H9 (cell line): ENCODE data around the gene E4F1. TPM values are rescaled to one million over a fixed set of nuclear protein-coding genes. Genes with fewer than 3 reads are reported as not detected.

Experiments used
- DNase-seq: peaks from one replicate; pipeline ENCODE4 v3.0.0-alpha.2; 2017
- H2AFZ ChIP-seq: one replicate; pipeline ENCODE4 v1.6.1; 2013; ENCODE audit warnings: mild to moderate bottlenecking, low read length, control low read depth, moderate library complexity
- H2AK5ac ChIP-seq: 2 replicates; pipeline ENCODE4 v1.6.1; 2013; ENCODE audit warnings: low read length, control low read depth, mixed read lengths; ENCODE audit not compliant: insufficient read length
- H2BK120ac ChIP-seq: one replicate; pipeline ENCODE4 v1.6.1; 2013; ENCODE audit warnings: low read depth, mild to moderate bottlenecking, low read length, control low read depth, inconsistent platforms; ENCODE audit not compliant: poor library complexity, severe bottlenecking
- H2BK12ac ChIP-seq: 2 replicates; pipeline ENCODE4 v1.6.1; 2013; ENCODE audit warnings: low read length, control low read depth, mixed read lengths, low read depth; ENCODE audit not compliant: insufficient read length
- H2BK15ac ChIP-seq: 2 replicates; pipeline ENCODE4 v1.6.1; 2013; ENCODE audit warnings: low read depth, low read length, control low read depth
- H2BK20ac ChIP-seq: one replicate; pipeline ENCODE4 v1.6.1; 2013; ENCODE audit warnings: low read depth, mild to moderate bottlenecking, low read length, control low read depth, inconsistent platforms; ENCODE audit not compliant: poor library complexity, severe bottlenecking
- H2BK5ac ChIP-seq: 2 replicates; pipeline ENCODE4 v1.6.1; 2013; ENCODE audit warnings: low read length, control low read depth, mixed read lengths; ENCODE audit not compliant: insufficient read length
- H3K14ac ChIP-seq: 2 replicates; pipeline ENCODE4 v1.6.1; 2013; ENCODE audit warnings: low read length, control low read depth; ENCODE audit not compliant: insufficient read depth
- H3K18ac ChIP-seq: 2 replicates; pipeline ENCODE4 v1.6.1; 2013; ENCODE audit warnings: low read depth, mild to moderate bottlenecking, mixed read lengths, low read length, control low read depth; ENCODE audit not compliant: insufficient read length
- H3K23ac ChIP-seq: 2 replicates; pipeline ENCODE4 v1.6.1; 2013; ENCODE audit warnings: low read length, control low read depth, mixed read lengths, low read depth; ENCODE audit not compliant: insufficient read length
- H3K23me2 ChIP-seq: 2 replicates; pipeline ENCODE4 v1.6.1; 2013; ENCODE audit warnings: low read depth, mild to moderate bottlenecking, mixed read lengths, low read length, control low read depth; ENCODE audit not compliant: insufficient read length, poor library complexity, severe bottlenecking
- H3K27ac ChIP-seq: 2 replicates; pipeline ENCODE4 v1.5.1; 2013; ENCODE audit warnings: low read length, control low read depth, mixed read lengths, low read depth; ENCODE audit not compliant: insufficient read length
- H3K27me3 ChIP-seq: 2 replicates; pipeline ENCODE4 v1.6.1; 2013; ENCODE audit warnings: low read length, control low read depth, inconsistent platforms; ENCODE audit not compliant: insufficient read depth
- H3K4ac ChIP-seq: 2 replicates; pipeline ENCODE4 v1.6.1; 2013; ENCODE audit warnings: low read depth, mild to moderate bottlenecking, control low read depth, inconsistent platforms, low read length, moderate library complexity
- H3K4me1 ChIP-seq: 2 replicates; pipeline ENCODE4 v1.6.1; 2013; ENCODE audit warnings: low read length, control low read depth, inconsistent platforms; ENCODE audit not compliant: insufficient read depth
- H3K4me2 ChIP-seq: 2 replicates; pipeline ENCODE4 v1.6.1; 2013; ENCODE audit warnings: low read length, control low read depth, mixed read lengths; ENCODE audit not compliant: insufficient read length, insufficient read depth
- H3K56ac ChIP-seq: 2 replicates; pipeline ENCODE4 v1.6.1; 2013; ENCODE audit warnings: low read depth, mild to moderate bottlenecking, mixed read lengths, low read length, control low read depth; ENCODE audit not compliant: insufficient read length
- H3K79me1 ChIP-seq: 2 replicates; pipeline ENCODE4 v1.6.1; 2013; ENCODE audit warnings: low read depth, mild to moderate bottlenecking, moderate library complexity, low read length, control low read depth, inconsistent platforms; ENCODE audit not compliant: insufficient read depth, poor library complexity, severe bottlenecking
- H3K79me2 ChIP-seq: 2 replicates; pipeline ENCODE4 v1.6.1; 2013; ENCODE audit warnings: low read length, control low read depth, inconsistent platforms; ENCODE audit not compliant: insufficient read depth
- H3K9ac ChIP-seq: 2 replicates; pipeline ENCODE4 v1.6.1; 2013; ENCODE audit warnings: low read length, control low read depth, mixed read lengths; ENCODE audit not compliant: insufficient read length; ENCODE audit errors: extremely low read depth
- H3K9me3 ChIP-seq: one replicate; pipeline ENCODE4 v1.6.1; 2013; ENCODE audit warnings: low read depth, low read length, inconsistent platforms; ENCODE audit not compliant: control insufficient read depth
- H3T11ph ChIP-seq: one replicate; pipeline ENCODE4 v1.6.1; 2013; ENCODE audit warnings: mild to moderate bottlenecking, low read length, control low read depth, inconsistent platforms
- H4K20me1 ChIP-seq: one replicate; pipeline ENCODE4 v1.6.1; 2013; ENCODE audit not compliant: control insufficient read depth, insufficient read length, insufficient read depth
- H4K5ac ChIP-seq: 2 replicates; pipeline ENCODE4 v1.6.1; 2013; ENCODE audit warnings: low read depth, mild to moderate bottlenecking, mixed read lengths, low read length, control low read depth; ENCODE audit not compliant: insufficient read length
- H4K8ac ChIP-seq: replicated peaks from 2 replicates; pipeline ENCODE4 v1.6.1; 2013; ENCODE audit warnings: low read length, control low read depth, mixed read lengths, low read depth; ENCODE audit not compliant: insufficient read length
- H4K91ac ChIP-seq: 2 replicates; pipeline ENCODE4 v1.6.1; 2013; ENCODE audit warnings: low read depth, mild to moderate bottlenecking, moderate library complexity, mixed read lengths, low read length, control low read depth; ENCODE audit not compliant: insufficient read length
- H3K27ac Mint-ChIP-seq, 3 experiments: 2 replicates in 2 of 3; 3 replicates in 1 of 3; pipeline ENCODE4 v1.8.0; 2020 to 2021; ENCODE audit warnings: mixed read lengths in 3 of 3, mild to moderate bottlenecking in 1 of 3, moderate library complexity in 1 of 3
- H3K27me3 Mint-ChIP-seq: 2 replicates; pipeline ENCODE4 v1.8.0; 2021; ENCODE audit warnings: low read depth, mild to moderate bottlenecking, moderate library complexity, mixed read lengths
- H3K36me3 Mint-ChIP-seq, 3 experiments: 2 replicates in 2 of 3; 3 replicates in 1 of 3; pipeline ENCODE4 v1.8.0; 2020 to 2021; ENCODE audit warnings: low read depth in 3 of 3, mixed read lengths in 3 of 3; ENCODE audit not compliant: insufficient read depth in 1 of 3
- H3K4me1 Mint-ChIP-seq, 2 experiments: 2 replicates each; pipeline ENCODE4 v1.8.0; 2020; ENCODE audit warnings: mixed read lengths in 2 of 2
- H3K4me3 Mint-ChIP-seq, 2 experiments: 2 replicates in 1 of 2; 3 replicates in 1 of 2; pipeline ENCODE4 v1.8.0; 2020 to 2021; ENCODE audit warnings: mild to moderate bottlenecking in 2 of 2, mixed read lengths in 2 of 2, moderate library complexity in 1 of 2
- H3K9me3 Mint-ChIP-seq, 2 experiments: 2 replicates in 1 of 2; 3 replicates in 1 of 2; pipeline ENCODE4 v1.8.0; 2020; ENCODE audit warnings: mild to moderate bottlenecking in 2 of 2, mixed read lengths in 2 of 2, moderate library complexity in 1 of 2
- WGBS: extraction: QIAGEN DNeasy Blood & Tissue Kit; methylation state at CpG from one replicate; pipeline ENCODE4 v1.1.7; 2013; ENCODE audit warnings: missing lambda C conversion rate, low lambda C conversion rate, mixed read lengths; ENCODE audit not compliant: insufficient read length; ENCODE audit errors: extremely low coverage; 5-methylcytosine and 5-hydroxymethylcytosine counted together
- total RNA-seq: library from RNA; stranded (reverse); gene quantifications from 2 replicates; pipeline ENCODE4 v1.2.1, GENCODE V29; 2021
- TF ChIP-seq, protein P1 (sequence below): fragments of 200-600 bp; sonication (generic); conservative IDR thresholded peaks from 3 replicates; pipeline ENCODE4 v1.8.0; 2021; ENCODE audit warnings: antibody characterized with exemption, mild to moderate bottlenecking

E4F1 gene
- total RNA-seq, 1 experiment from 2014 or later = 35.9 TPM

DNA sequence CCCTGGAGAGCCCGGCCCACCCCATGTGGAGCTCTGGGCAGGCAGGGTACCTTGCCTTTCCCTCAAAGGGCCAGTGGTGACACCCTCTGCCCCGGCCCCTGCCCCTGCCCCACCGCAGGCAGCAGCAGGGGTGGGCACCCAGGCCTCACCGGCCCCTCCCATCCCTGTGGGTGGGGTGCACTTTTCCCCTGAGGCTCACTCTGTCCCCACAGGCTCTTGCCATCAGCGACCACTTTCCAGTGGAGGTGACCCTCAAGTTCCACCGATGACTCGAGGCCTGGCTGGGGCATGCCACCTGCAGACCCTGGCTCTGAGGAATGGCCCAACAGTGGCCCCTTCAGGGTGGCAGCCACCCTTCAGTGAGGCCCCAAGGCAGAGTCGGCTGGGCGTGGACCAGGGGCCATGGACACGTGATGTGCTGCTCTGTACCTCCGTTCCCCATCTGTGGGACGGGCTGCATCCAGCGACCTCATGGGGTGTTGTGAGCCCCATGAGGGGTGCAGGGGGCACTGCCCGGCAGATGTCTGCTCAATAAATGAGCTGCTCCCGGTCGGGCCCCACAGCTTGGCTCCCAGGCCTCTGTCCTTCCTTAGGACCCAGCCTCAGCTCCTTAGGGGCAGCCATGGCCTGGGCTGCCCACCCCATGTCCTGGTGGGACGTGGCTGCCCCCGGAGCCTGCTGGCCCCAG is 14.9 kb downstream of the E4F1 start:
- Histone ChIP-seq H3K23me2 (peaks cover 13% of the 10 kb centered on the region), H3K56ac (no peak overlapping the region), H2BK5ac (no peak overlapping the region), H3T11ph (no peak overlapping the region), H3K18ac (no peak overlapping the region), H3K27me3 (peaks cover 2% of the 10 kb centered on the region; the same call in 1 of the 2 replicates), H3K4me2 (no peak overlapping the region), H4K91ac (no peak overlapping the region), H3K4me1 (no peaks in the 10 kb centered on the region), H3K79me2 (no peaks in the 10 kb centered on the region), H3K4ac (no peak overlapping the region), H2AFZ (no peak overlapping the region), H2BK120ac (no peak overlapping the region), H4K8ac (no peak overlapping the region), H2BK12ac (no peak overlapping the region), H4K20me1 (no peaks in the 10 kb centered on the region), H4K5ac (no peak overlapping the region), H2BK20ac (no peak overlapping the region), H3K9me3 (no peaks in the 10 kb centered on the region), H3K14ac (no peak overlapping the region), H2BK15ac (no peak overlapping the region), H3K9ac (no peak overlapping the region), H2AK5ac (no peak overlapping the region), H3K79me1 (no peaks in the 10 kb centered on the region), H3K23ac (no peak overlapping the region), H3K27ac (no peak overlapping the region)
- Mint-ChIP-seq H3K36me3 (peaks cover 4 to 37% (median 16%) of the 10 kb centered on the region in 3 experiments; a peak in 5 of 7 replicates), H3K27me3 (peaks cover 16% of the 10 kb centered on the region), H3K27ac (no peak overlapping the region), H3K4me1 (peaks cover 0 to 3% of the 10 kb centered on the region in 2 experiments; a peak in 1 of 4 replicates), H3K9me3 (no peaks in the 10 kb centered on the region; a peak in 1 of 5 replicates), H3K4me3 (no peak overlapping the region)
- DNase-seq = no peak
- TF ChIP-seq, protein P1, sequence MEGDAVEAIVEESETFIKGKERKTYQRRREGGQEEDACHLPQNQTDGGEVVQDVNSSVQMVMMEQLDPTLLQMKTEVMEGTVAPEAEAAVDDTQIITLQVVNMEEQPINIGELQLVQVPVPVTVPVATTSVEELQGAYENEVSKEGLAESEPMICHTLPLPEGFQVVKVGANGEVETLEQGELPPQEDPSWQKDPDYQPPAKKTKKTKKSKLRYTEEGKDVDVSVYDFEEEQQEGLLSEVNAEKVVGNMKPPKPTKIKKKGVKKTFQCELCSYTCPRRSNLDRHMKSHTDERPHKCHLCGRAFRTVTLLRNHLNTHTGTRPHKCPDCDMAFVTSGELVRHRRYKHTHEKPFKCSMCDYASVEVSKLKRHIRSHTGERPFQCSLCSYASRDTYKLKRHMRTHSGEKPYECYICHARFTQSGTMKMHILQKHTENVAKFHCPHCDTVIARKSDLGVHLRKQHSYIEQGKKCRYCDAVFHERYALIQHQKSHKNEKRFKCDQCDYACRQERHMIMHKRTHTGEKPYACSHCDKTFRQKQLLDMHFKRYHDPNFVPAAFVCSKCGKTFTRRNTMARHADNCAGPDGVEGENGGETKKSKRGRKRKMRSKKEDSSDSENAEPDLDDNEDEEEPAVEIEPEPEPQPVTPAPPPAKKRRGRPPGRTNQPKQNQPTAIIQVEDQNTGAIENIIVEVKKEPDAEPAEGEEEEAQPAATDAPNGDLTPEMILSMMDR = no peak
- WGBS = no CpG with 5 or more reads among the region's 18 CpGs
